ENCODE measurements around the gene KLF13. TPM values are rescaled to one million over a fixed set of nuclear protein-coding genes. Genes with fewer than 3 reads are reported as not detected.

KLF13 gene
- total RNA-seq, 1 donor from 2014 or later: 62.3 TPM

GRCh38 chr15:31381801-31382712 lies 55.4 kb downstream of the KLF13 start:
- no peak for TF ChIP-seq CTCF (IDR thresholded peaks at IDR 0.05; ENCODE audit: borderline replicate concordance)
- Histone ChIP-seq H3K4me1 (peaks cover 58% of the 10 kb centered on the region), H3K4me3 (no peak overlapping the region), H3K27me3 (ENCODE audit: low read depth) (no peaks in the 10 kb centered on the region), H3K36me3 (peaks cover 45% of the 10 kb centered on the region), H3K9me3 (replicated peaks) (no peaks in the 10 kb centered on the region), H3K27ac (replicated peaks) (peak overlapping the region; percentile 81)
- intact Hi-C loops (cut with micrococcal nuclease): no loop called here
- DNase-seq: peak; percentile 13

- peaks cover 42% of the 10 kb centered on the region for H3K36me3 ChIP-seq
- no peaks in the 10 kb centered on the region for H3K27me3 ChIP-seq (ENCODE audit: low read depth)
- peaks cover 57% of the 10 kb centered on the region for H3K4me1 ChIP-seq
- no peaks in the 10 kb centered on the region for H3K9me3 ChIP-seq (replicated peaks)
- peak overlapping the region; percentile 81 for H3K27ac ChIP-seq (replicated peaks)
- TF ChIP-seq CTCF (IDR thresholded peaks at IDR 0.05; ENCODE audit: borderline replicate concordance): no peak
- DNase-seq: peak; percentile 11
- intact Hi-C loops (cut with micrococcal nuclease): no loop called here
- H3K4me3 ChIP-seq: no peak overlapping the region
Observed at GRCh38 chr15:31382713-31383045, 56.0 kb downstream of the KLF13 start.

- DNase-seq: no peak
Observed at GRCh38 chr15:31383139-31383538, 56.5 kb downstream of the KLF13 start.

GRCh38 chr15:31384568-31384967 lies 57.9 kb downstream of the KLF13 start:
- H3K4me3 ChIP-seq: no peak overlapping the region
- H3K36me3 ChIP-seq: peaks cover 27% of the 10 kb centered on the region
- H3K27ac ChIP-seq (replicated peaks): no peak overlapping the region
- TF ChIP-seq CTCF (IDR thresholded peaks at IDR 0.05; ENCODE audit: borderline replicate concordance): no peak
- no peaks in the 10 kb centered on the region for H3K27me3 ChIP-seq (ENCODE audit: low read depth)
- H3K4me1 ChIP-seq: peaks cover 50% of the 10 kb centered on the region
- H3K9me3 ChIP-seq (replicated peaks): peaks cover 2% of the 10 kb centered on the region
- intact Hi-C loops (cut with micrococcal nuclease): no loop called here
- no peak for DNase-seq

More at GRCh38 chr15:31383139-31383538, 56.5 kb downstream of the KLF13 start:
- Histone ChIP-seq H3K27me3 (ENCODE audit: low read depth) (no peaks in the 10 kb centered on the region), H3K9me3 (replicated peaks) (no peaks in the 10 kb centered on the region), H3K4me1 (peaks cover 56% of the 10 kb centered on the region), H3K27ac (replicated peaks) (peak overlapping the region; percentile 81), H3K36me3 (peaks cover 39% of the 10 kb centered on the region), H3K4me3 (no peak overlapping the region)
- intact Hi-C loops (cut with micrococcal nuclease): no loop called here
- no peak for TF ChIP-seq CTCF (IDR thresholded peaks at IDR 0.05; ENCODE audit: borderline replicate concordance)

- intact Hi-C loops (cut with micrococcal nuclease): no loop called here
- H3K36me3 ChIP-seq: peaks cover 15% of the 10 kb centered on the region
- no peaks in the 10 kb centered on the region for H3K27me3 ChIP-seq (ENCODE audit: low read depth)
- DNase-seq: no peak
- peaks cover 46% of the 10 kb centered on the region for H3K4me1 ChIP-seq
- H3K9me3 ChIP-seq (replicated peaks): peaks cover 9% of the 10 kb centered on the region
- TF ChIP-seq CTCF (IDR thresholded peaks at IDR 0.05; ENCODE audit: borderline replicate concordance): no peak
- peak overlapping the region; percentile 99 for H3K27ac ChIP-seq (replicated peaks)
- no peak overlapping the region for H3K4me3 ChIP-seq
Observed at GRCh38 chr15:31385736-31386135, 59.1 kb downstream of the KLF13 start.
